Cardiac muscle cell (in vitro differentiated cells and primary cell): Measurements from ENCODE around the gene CAMKK1. TPM values are rescaled to one million over a fixed set of nuclear protein-coding genes. Genes with fewer than 3 reads are reported as not detected.

Experiments
- DNase-seq, 2 donors: peaks; one replicate each; pipeline versions ENCODE4 v3.0.0 to v3.0.0-alpha.2; 2010 to 2017; ENCODE audit warnings: low read depth in 1 of 2, low spot score in 1 of 2
- H3K27ac ChIP-seq: fragments of 200-600 bp; sonication (generic); 2 replicates; pipeline ENCODE4 v1.5.1; 2016
- H3K27me3 ChIP-seq: fragments of 200-600 bp; sonication (generic); 2 replicates; pipeline ENCODE4 v1.6.0; 2016; ENCODE audit warnings: control low read depth
- H3K36me3 ChIP-seq: fragments of 200-600 bp; sonication (generic); 2 replicates; pipeline ENCODE4 v1.5.1; 2016; ENCODE audit warnings: control low read depth
- H3K4me1 ChIP-seq: fragments of 200-600 bp; sonication (generic); 2 replicates; pipeline ENCODE4 v1.8.1; 2017; ENCODE audit warnings: low read depth, mild to moderate bottlenecking, mixed run types
- H3K4me3 ChIP-seq: fragments of 200-600 bp; sonication (generic); 2 replicates; pipeline ENCODE4 v1.5.1; 2016; ENCODE audit warnings: mild to moderate bottlenecking
- H3K9me3 ChIP-seq: fragments of 200-600 bp; sonication (generic); 2 replicates; pipeline ENCODE4 v1.5.1; 2017; ENCODE audit warnings: low read depth, mild to moderate bottlenecking, control low read depth
- CTCF ChIP-seq: IDR thresholded peaks from 2 replicates; pipeline ENCODE4 v1.5.1; 2012; ENCODE audit warnings: low read depth, mild to moderate bottlenecking, low read length
- polyA plus RNA-seq: library from polyadenylated mRNA; unstranded; fragments of >200 nt; fragmentation: Nextera tagmentation; extraction: Ambion mirVana; gene quantifications from 2 replicates; pipeline ENCODE4 v1.2.1, GENCODE V29; 2016
- total RNA-seq: library from RNA; depleted of rRNA; stranded (reverse); fragments of >200 nt; gene quantifications from 2 replicates; pipeline ENCODE4 v1.2.3, GENCODE V29; 2016

Gene CAMKK1
- total and polyA plus RNA-seq, 2 experiments from 2014 or later: 7.7 to 12.4 TPM

GRCh38 chr17:3852561-3852960 is 40.3 kb downstream of the CAMKK1 start:
- no peak for TF ChIP-seq CTCF
- no peaks in the 10 kb centered on the region for H3K9me3 ChIP-seq
- H3K4me3 ChIP-seq: no peak overlapping the region
- H3K36me3 ChIP-seq: no peaks in the 10 kb centered on the region
- peak in 1 of 2 donors; percentile 56 for DNase-seq
- no peaks in the 10 kb centered on the region for H3K27me3 ChIP-seq
- H3K27ac ChIP-seq: no peak overlapping the region
- no peaks in the 10 kb centered on the region for H3K4me1 ChIP-seq

- DNase-seq: no peak
- Histone ChIP-seq H3K36me3 (no peaks in the 10 kb centered on the region), H3K4me1 (no peaks in the 10 kb centered on the region), H3K4me3 (no peak overlapping the region), H3K27ac (no peak overlapping the region), H3K9me3 (no peaks in the 10 kb centered on the region), H3K27me3 (no peaks in the 10 kb centered on the region)
- no peak for TF ChIP-seq CTCF
Observed at GRCh38 chr17:3851461-3852100, 41.3 kb downstream of the CAMKK1 start.

- Histone ChIP-seq H3K36me3 (peaks cover 3% of the 10 kb centered on the region), H3K27me3 (no peaks in the 10 kb centered on the region), H3K27ac (no peak overlapping the region), H3K9me3 (no peaks in the 10 kb centered on the region), H3K4me1 (no peaks in the 10 kb centered on the region), H3K4me3 (no peak overlapping the region)
- DNase-seq: no peak
- no peak for TF ChIP-seq CTCF
Observed at GRCh38 chr17:3848229-3848835, 44.5 kb downstream of the CAMKK1 start.

GRCh38 chr17:3847165-3847670 is 45.6 kb downstream of the CAMKK1 start:
- no peaks in the 10 kb centered on the region for H3K9me3 ChIP-seq

More at GRCh38 chr17:3847165-3847670, 45.6 kb downstream of the CAMKK1 start:
- H3K36me3 ChIP-seq: peaks cover 3% of the 10 kb centered on the region
- H3K27ac ChIP-seq: no peak overlapping the region
- DNase-seq: no peak
- no peak overlapping the region for H3K4me3 ChIP-seq
- no peaks in the 10 kb centered on the region for H3K4me1 ChIP-seq
- TF ChIP-seq CTCF: no peak
- no peaks in the 10 kb centered on the region for H3K27me3 ChIP-seq
